Hematopoietic multipotent progenitor cell treated with erythropoietin and hydrocortisone succinate and interleukin-3 and kit ligand, for 17 days (in vitro differentiated cells): ENCODE data around the gene NFE2.

Experiments used
- DNase-seq: peaks from one replicate; pipeline ENCODE4 v3.0.0-alpha.2; 2015; ENCODE audit warnings: low spot score

NFE2 gene

DNA sequence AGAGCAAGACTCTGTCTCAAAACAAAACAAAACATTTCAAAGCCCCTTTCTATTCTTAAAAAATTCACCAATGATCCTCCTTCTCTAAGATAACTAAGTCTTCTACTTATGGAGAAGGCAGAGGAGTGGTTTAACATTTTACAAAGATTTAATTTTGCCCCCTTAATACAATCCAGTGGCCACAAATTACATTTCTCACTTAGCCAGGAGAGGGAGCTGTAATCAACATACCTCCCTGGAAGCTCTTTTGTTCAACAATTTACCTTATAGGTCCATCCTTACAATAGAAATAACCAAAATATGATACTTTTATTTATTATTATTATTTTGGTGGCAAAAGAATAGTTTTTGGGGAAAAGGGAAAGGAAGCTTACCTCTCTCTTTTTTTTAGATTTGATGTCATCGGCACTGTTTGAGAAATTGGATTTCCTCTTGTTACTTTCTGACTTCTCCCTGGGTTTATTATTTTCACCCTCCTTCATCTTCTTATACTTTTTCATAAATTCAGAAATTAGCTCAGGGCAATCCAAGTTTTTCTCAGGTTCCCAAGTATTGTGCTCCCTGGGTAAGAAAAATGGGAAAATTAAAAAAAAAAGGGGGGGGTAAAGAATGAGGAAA, 49.0 kb downstream of the NFE2 start:
- peak; percentile 80 for DNase-seq

GRCh38 chr12:54249489-54249888, 51.3 kb downstream of the NFE2 start:
- DNase-seq, result no peak

DNA sequence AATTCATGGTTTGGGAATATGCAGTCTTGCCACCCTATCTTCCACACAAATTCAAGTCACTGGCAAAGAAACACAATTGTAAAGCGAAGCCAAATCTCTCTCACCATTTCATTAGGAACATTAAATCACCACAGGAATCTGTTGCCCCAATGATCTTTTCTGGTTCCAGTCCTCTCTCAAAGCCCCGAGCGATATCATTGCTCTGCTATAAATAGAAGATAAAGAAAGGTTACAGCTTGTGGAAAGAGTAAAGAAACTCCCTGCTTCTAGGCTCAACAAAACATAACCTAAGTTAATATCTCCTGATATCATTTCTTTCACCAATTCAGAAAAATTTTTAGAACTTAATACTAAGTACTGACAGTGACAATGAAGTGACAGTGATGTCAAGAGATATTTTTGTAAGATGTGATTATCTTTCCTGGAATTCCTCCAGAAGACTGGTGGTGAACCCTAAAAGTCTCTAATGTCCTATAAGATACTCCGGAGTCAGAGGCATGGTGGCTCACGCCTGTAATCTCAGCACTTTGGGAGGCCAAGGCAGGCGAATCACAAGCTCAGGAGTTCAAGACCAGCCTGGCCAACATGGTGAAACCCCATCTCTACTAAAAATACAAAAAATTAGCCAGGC, 54.7 kb downstream of the NFE2 start:
- DNase-seq, result no peak
